ENCODE measurements around the gene HRG.
"Not testable (repeated sequence)": the region's sequence is repeated elsewhere in the genome, so short reads cannot be mapped to it uniquely, and the experiment has no call there.

HRG gene, protein sequence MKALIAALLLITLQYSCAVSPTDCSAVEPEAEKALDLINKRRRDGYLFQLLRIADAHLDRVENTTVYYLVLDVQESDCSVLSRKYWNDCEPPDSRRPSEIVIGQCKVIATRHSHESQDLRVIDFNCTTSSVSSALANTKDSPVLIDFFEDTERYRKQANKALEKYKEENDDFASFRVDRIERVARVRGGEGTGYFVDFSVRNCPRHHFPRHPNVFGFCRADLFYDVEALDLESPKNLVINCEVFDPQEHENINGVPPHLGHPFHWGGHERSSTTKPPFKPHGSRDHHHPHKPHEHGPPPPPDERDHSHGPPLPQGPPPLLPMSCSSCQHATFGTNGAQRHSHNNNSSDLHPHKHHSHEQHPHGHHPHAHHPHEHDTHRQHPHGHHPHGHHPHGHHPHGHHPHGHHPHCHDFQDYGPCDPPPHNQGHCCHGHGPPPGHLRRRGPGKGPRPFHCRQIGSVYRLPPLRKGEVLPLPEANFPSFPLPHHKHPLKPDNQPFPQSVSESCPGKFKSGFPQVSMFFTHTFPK

GRCh38 chr3:186665625-186666188, at the start of gene HRG:
Gene HRG (plus strand): TSS chr3:186666014. CDS start chr3:186666032, 18 bp downstream.
- DNase-seq (ENCODE audit: low read depth) = no peak

- no peak for DNase-seq (ENCODE audit: low read depth)
Measured at GRCh38 chr3:186616299-186616617, 49.6 kb upstream of the HRG start.

- peak; percentile 75 for DNase-seq (ENCODE audit: low read depth)
Measured at GRCh38 chr3:186617036-186617946, 48.5 kb upstream of the HRG start.

- no peak for DNase-seq (ENCODE audit: low read depth)
Measured at GRCh38 chr3:186618318-186618938, 47.4 kb upstream of the HRG start.

- no peak for DNase-seq (ENCODE audit: low read depth)
Measured at GRCh38 chr3:186619787-186620212, 46.0 kb upstream of the HRG start.

GRCh38 chr3:186620213-186621092, 45.4 kb upstream of the HRG start:
- no peak for DNase-seq (ENCODE audit: low read depth)

DNA sequence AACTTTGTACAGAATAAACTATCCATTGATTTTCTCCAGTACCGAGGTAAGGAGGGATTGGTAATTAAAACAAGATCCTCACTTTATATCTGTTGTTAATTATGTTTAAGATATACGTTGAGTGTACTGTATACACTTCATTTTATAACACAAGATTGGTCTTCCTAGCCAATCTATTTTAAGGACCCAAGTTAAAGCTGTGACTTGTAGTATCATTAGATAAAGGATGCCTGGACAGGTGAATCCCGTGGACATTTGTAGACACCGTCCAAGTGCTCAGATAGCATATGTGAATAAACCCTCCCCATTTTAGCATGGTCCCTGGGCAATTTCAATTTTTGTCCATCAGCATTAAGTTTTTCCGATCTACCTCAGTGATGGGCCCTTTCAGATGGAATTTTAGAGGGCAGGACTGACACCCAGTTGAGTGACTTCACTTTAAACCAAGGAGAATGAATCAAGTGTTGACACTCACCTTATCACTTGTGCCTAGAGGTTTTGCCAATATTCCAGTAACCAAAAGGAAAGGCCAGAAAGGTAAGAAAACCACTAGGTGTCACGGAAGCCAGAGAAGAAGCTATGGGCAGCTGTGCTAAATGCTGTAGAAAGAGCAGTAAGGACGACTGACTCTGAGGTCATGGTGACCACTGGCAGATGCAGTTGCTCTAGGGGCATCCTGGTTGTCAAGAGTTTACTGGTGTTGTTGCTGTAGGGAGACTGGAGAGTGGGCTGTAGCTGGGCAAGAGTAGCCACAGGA, 43.7 kb upstream of the HRG start:
- no peak for DNase-seq (ENCODE audit: low read depth)

DNA sequence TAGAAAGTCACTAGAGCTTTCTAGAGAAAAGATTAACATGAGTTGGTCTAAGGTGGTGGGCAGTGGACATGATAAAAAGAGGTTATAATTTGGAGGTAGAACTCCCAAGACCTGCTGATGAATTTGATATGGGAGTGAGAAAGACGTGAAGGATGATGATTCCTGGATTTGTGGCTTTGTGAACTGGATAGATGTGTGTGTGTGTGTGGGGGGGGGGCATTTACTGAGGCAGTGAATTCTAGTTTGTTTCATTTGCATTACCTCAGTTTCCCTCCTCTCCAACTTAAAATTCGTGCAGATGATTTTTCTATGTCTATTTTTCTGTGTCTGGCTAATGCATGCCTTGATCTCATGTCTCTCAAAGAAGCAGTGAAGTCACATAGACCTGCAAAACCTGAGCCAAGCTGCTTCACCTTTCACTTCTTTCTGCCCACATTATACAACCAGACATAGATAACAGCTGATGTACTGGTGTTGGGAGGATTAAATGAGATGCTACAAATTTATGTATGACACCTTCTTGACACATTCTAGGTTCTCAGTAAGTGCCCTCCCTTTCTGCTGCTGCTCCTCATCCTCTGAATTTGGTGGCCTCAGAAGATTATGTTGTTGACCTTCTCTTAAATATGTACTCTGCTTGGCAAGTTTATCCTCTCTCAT, 43.0 kb upstream of the HRG start:
- no peak for DNase-seq (ENCODE audit: low read depth)

DNA sequence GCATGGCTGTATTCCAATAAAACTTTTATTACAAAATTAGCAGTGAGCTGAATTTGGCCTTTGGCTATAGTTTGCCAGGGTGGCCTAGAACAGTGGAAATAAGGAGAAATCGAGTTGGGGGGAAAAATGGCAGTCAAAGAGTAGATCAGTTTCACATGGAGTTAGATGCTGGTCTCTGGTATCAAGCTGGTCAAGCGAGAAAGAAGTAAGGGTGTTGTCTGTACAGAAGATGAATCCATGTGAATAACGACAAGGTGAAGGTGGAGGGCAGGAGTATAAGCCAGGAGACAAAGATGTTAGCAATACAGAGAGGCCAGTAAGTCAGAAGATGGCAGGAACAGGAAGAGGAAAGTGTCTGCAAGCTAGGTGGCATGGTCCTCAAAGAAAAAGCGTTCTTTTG, 41.2 kb upstream of the HRG start:
- DNase-seq (ENCODE audit: low read depth) = no peak

DNA sequence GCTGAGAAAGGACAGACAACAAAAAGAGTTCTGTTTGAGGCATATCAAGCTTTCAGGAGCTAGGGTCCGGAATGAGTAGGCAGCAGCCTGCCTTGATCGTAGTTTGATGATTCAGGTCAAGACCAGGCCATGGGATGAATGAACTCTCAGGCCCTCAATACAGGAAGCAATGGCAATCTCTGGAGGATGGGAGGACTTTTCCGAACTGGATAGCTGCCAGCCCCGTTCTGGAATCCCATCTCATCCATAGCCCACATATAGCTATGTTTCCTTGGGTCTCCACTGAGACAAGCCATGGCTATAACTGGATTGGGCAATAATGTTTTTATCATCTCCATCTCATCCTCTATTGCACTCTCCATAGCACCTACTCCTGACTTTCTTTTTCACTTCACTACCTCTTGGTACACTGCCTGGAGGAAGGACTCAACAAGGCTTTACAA, 40.2 kb upstream of the HRG start:
- DNase-seq (ENCODE audit: low read depth) = no peak

GRCh38 chr3:186626254-186626847, 39.5 kb upstream of the HRG start:
- no peak for DNase-seq (ENCODE audit: low read depth)

GRCh38 chr3:186627852-186628414, 37.9 kb upstream of the HRG start:
- DNase-seq (ENCODE audit: low read depth) = no peak

- DNase-seq (ENCODE audit: low read depth) = no peak
Measured at GRCh38 chr3:186628756-186629155, 37.1 kb upstream of the HRG start.

DNA sequence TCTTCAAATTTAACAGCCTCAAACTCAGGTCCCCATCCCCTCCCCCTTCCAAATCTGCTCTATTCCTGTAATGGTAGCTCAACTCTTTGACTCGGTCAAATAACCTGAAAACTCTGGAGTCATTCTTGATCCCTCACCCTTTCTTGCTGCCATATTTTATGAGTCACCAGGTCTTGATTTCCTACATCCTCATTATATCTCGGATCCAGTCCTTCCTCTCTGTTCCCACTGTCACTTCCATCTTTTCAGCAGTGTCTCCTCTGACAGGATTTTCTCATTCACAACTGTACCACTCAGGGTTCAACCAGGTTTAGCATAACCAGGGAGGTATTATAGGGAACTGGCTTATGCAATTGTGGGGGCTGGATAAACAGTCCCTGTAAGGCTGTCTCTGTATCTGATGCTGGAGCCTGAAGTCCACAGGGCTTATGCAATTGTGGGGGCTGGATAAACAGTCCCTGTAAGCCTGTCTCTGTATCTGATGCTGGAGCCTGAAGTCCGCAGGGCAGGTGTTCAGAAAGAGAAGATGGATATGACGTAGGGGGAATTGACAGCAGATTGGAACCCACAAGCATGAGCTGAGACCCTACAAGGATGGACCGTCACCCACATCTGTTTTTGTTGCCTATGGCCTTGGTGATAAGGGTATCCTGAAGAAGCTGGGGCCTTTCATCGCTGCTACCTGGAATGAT, 34.7 kb upstream of the HRG start:
- no peak for DNase-seq (ENCODE audit: low read depth)

DNA sequence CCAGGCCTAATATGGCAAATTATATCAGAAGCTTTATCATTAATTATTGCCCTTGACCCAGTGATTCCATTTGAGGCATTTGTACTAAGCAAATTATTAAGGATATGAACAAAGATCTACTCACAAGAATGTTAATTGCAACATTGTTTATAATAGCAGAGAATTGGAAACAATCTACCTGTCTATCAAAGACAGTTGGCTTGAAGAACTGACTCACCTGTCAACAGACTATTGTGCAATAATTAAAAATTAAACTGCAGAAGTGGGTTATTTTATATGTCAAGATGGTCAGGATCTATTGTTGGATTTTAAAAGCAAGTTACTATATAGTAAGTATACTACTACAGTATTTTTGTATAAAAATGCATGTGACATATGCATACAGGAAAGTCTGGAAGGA, 32.3 kb upstream of the HRG start:
- DNase-seq (ENCODE audit: low read depth) = no peak

DNA sequence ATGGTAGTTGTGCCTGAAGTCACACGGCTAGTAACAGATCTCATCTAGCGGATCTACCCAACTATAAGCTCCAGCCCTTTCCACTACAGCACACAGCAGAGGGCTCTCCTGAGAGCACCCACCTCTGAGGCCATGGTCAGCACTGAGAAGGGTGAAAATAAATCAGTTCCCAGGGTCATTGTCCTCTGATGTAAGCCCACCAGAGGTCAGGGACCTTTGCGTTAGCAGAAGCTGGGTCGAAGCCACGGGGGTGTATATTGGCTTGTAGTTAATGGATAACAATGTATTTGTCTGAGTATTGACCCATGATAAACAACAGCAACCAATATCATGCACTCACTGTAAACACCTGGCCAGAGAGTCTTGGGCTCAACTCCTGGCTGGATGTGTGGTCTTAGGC, 31.6 kb upstream of the HRG start:
- DNase-seq (ENCODE audit: low read depth) = not testable (repeated sequence)

GRCh38 chr3:186635532-186635931, 30.3 kb upstream of the HRG start:
- no peak for DNase-seq (ENCODE audit: low read depth)

DNA sequence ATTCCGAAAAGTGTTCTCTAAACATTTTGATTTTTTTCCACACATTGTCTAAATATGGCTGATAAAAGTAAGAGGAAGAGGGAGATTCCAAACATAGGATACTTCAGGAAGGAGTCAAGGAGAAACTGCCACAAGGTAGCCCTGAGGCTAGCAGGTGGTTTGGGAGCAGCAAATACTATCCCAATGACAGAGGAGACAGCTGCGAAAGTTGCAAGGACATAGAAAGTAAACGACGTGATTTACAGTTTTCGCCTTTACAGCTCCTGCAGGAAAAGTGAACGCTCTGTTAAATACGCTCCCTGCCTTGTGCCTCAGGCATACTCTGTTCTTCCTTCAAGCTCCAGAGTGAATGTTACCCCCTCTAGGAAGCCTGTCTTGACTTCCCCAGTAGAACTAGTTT, 29.3 kb upstream of the HRG start:
- no peak for DNase-seq (ENCODE audit: low read depth)

All from stimulated activated CD4-positive, alpha-beta T cell treated with anti-CD3 and anti-CD28 coated beads, Interleukin-2, amount 100 ng/mL, for 4 hours (primary cell).